Naive thymus-derived CD8-positive, alpha-beta T cell (primary cell): ENCODE measurements around the gene UBR3. TPM values are rescaled to one million over a fixed set of nuclear protein-coding genes. Genes with fewer than 3 reads are reported as not detected.
A peak's percentile ranks its signal among the peaks of the same experiment; 100 is the strongest.

Source experiments
- ATAC-seq, 2 donors: fragments of 150-1000 bp; cut with Tn5 transposase in 1 of 2; sonication (Bioruptor Pico), chemical (Tn5 transposase) in 1 of 2; 1 replicate in 1 of 2; 2 replicates in 1 of 2; pipeline ENCODE4 v1.10.0; 2021; ENCODE audit warnings: mild to moderate bottlenecking in 2 of 2, moderate library complexity in 2 of 2
- POLR2A ChIA-PET: fragments of 350-600 bp; sonication (Branson Sonifier 250); formaldehyde crosslinking; loops from one replicate; lab custom pipeline; 2021; ENCODE audit warnings: antibody characterized with exemption; lab: Charles Lee
- DNase-seq, 10 donors: peaks; one replicate each; pipeline versions ENCODE4 v3.0.0 to v3.0.0-alpha.2; 2020 to 2022
- H3K27ac Mint-ChIP-seq, 10 donors: one replicate each; pipeline ENCODE4 v1.8.0; 2020 to 2022; ENCODE audit warnings: mild to moderate bottlenecking in 10 of 10, mixed read lengths in 10 of 10, moderate library complexity in 4 of 10, inconsistent platforms in 1 of 10
- H3K27me3 Mint-ChIP-seq, 5 donors: one replicate each; pipeline ENCODE4 v1.8.0; 2021 to 2022; ENCODE audit warnings: mixed read lengths in 5 of 5
- H3K36me3 Mint-ChIP-seq, 3 donors: one replicate each; pipeline ENCODE4 v1.8.0; 2020 to 2022; ENCODE audit warnings: mixed read lengths in 3 of 3, mild to moderate bottlenecking in 2 of 3, inconsistent platforms in 1 of 3
- H3K4me1 Mint-ChIP-seq, 4 donors: one replicate each; pipeline ENCODE4 v1.8.0; 2021 to 2022; ENCODE audit warnings: mixed read lengths in 4 of 4
- H3K4me3 Mint-ChIP-seq, 10 donors: one replicate each; pipeline ENCODE4 v1.8.0; 2020 to 2022; ENCODE audit warnings: mild to moderate bottlenecking in 10 of 10, mixed read lengths in 10 of 10, moderate library complexity in 6 of 10, inconsistent platforms in 1 of 10
- H3K9me3 Mint-ChIP-seq, 9 donors: one replicate each; pipeline ENCODE4 v1.8.0; 2020 to 2022; ENCODE audit warnings: mixed read lengths in 9 of 9, mild to moderate bottlenecking in 3 of 9, inconsistent platforms in 1 of 9, moderate library complexity in 1 of 9
- polyA plus RNA-seq, 3 donors: library from polyadenylated mRNA; unstranded; fragments of 300-500 nt; fragmentation: Illumina TruSeq; gene quantifications; one replicate each; pipeline ENCODE4 v1.2.3, GENCODE V29; 2021
- total RNA-seq, 8 experiments: library from RNA in 2 of 8; stranded (reverse) in 2 of 8; gene quantifications; one replicate each; pipeline ENCODE4 v1.2.3 and lab custom pipeline; 2021 to 2026

The UBR3 gene
- total RNA-seq = 10 to 100 TPM; 43.3 to 43.5 TPM
- polyA plus RNA-seq = 10 to 100 TPM in 1 of 3 donors, 1 to 10 TPM in 2; 6.8 to 11.6 (median 7.5) TPM
- 56.8 to 105 (median 99.5) reads per million in 6 experiments for total RNA-seq (lab: John Stamatoyannopoulos, UW)

DNA sequence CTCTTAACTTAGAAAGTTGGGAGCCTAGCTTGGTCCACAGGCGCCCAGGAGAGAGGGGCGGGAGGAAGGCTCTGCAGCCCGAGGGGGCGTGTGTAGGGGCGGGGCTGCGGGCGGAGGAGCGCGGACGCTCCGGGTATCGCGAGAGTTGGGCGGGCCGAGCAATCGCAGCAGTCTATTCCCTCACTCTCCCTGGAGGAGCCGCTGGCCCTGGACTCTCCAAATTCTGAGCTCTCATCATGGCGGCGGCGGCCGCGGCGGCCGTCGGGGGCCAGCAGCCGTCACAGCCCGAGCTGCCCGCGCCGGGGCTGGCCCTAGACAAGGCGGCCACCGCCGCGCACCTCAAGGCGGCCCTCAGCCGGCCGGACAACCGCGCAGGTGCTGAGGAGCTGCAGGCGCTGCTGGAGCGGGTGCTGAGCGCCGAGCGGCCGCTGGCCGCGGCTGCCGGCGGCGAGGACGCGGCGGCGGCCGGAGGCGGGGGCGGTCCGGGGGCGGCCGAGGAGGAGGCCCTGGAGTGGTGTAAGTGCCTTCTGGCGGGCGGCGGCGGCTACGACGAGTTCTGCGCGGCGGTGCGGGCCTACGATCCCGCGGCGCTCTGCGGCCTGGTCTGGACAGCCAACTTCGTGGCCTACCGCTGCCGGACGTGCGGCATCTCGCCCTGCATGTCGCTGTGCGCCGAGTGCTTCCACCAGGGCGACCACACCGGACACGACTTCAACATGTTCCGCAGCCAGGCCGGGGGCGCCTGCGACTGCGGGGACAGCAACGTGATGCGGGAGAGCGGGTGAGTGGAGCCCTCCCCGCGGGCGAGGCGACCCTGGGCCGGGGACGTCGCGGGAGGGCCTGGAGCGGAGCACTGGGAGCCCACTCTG lies at the start of gene UBR3:
Gene UBR3, plus strand, starts transcription at position 183 of the 869 bp plus-strand sequence. Its CDS starts 54 bp downstream, at position 237.
- peak within 1 kb of the TSS; percentile 79 to 97 (median 91) for H3K27ac Mint-ChIP-seq
- H3K9me3 Mint-ChIP-seq = no peaks in the 10 kb centered on the region
- ATAC-seq (peak; percentile 76 to 78), DNase-seq (peak; percentile 81 to 92 (median 88))
- H3K36me3 Mint-ChIP-seq = peaks cover 0 to 21% (median 0%) of the 10 kb centered on the region in 3 donors
- H3K27me3 Mint-ChIP-seq = no peaks in the 10 kb centered on the region
- H3K4me3 Mint-ChIP-seq = peak within 1 kb of the TSS; percentile 88 to 100 (median 97)
- peaks cover 39 to 74% (median 68%) of the 10 kb centered on the region in 4 donors for H3K4me1 Mint-ChIP-seq
- POLR2A ChIA-PET = interaction anchor here (1.0 to 2.7 kb wide), 4 partner anchors 9 to 29 kb away, joined by 3 to 14 read pairs (median 5); partner anchors contain the start of gene SSB

- no peak overlapping the region for H3K4me3 Mint-ChIP-seq
- H3K9me3 Mint-ChIP-seq = no peaks in the 10 kb centered on the region
- POLR2A ChIA-PET = no interaction called here
- H3K27ac Mint-ChIP-seq = no peak overlapping the region
- DNase-seq (no peak), ATAC-seq (no peak)
- peaks cover 0 to 2% (median 0%) of the 10 kb centered on the region in 4 donors for H3K4me1 Mint-ChIP-seq
- peaks cover 0 to 6% (median 2%) of the 10 kb centered on the region in 5 donors for H3K27me3 Mint-ChIP-seq
- no peaks in the 10 kb centered on the region for H3K36me3 Mint-ChIP-seq
Observed at GRCh38 chr2:169778446-169778845, 48.8 kb upstream of the UBR3 start.

GRCh38 chr2:169781249-169782013 lies 45.8 kb upstream of the UBR3 start:
- Mint-ChIP-seq H3K4me1 (no peaks in the 10 kb centered on the region), H3K4me3 (no peak overlapping the region)

GRCh38 chr2:169782513-169782912 lies 44.7 kb upstream of the UBR3 start:
- Mint-ChIP-seq H3K4me3 (no peak overlapping the region), H3K36me3 (no peaks in the 10 kb centered on the region), H3K4me1 (no peaks in the 10 kb centered on the region), H3K27me3 (peaks cover 0 to 8% (median 2%) of the 10 kb centered on the region in 5 donors), H3K27ac (no peak overlapping the region), H3K9me3 (no peaks in the 10 kb centered on the region)
- DNase-seq (no peak), ATAC-seq (no peak)
- POLR2A ChIA-PET = no interaction called here

More at GRCh38 chr2:169781249-169782013, 45.8 kb upstream of the UBR3 start:
- DNase-seq (no peak), ATAC-seq (no peak)
- Mint-ChIP-seq H3K27me3 (peaks cover 0 to 8% (median 2%) of the 10 kb centered on the region in 5 donors), H3K27ac (no peak overlapping the region), H3K36me3 (no peaks in the 10 kb centered on the region), H3K9me3 (no peaks in the 10 kb centered on the region)
- POLR2A ChIA-PET = interaction anchor here (0.6 kb wide), 1 partner anchor 136 kb away, joined by 3 read pairs; no protein-coding TSS in a partner anchor

- Mint-ChIP-seq H3K36me3 (no peaks in the 10 kb centered on the region), H3K4me1 (peaks cover 3 to 7% (median 5%) of the 10 kb centered on the region in 4 donors), H3K9me3 (no peaks in the 10 kb centered on the region), H3K27me3 (peaks cover 10 to 28% (median 14%) of the 10 kb centered on the region in 5 donors), H3K4me3 (no peak overlapping the region), H3K27ac (no peak overlapping the region)
- POLR2A ChIA-PET = no interaction called here
- DNase-seq (no peak), ATAC-seq (no peak)
Observed at GRCh38 chr2:169790581-169790980, 36.7 kb upstream of the UBR3 start.

GRCh38 chr2:169795181-169795580 lies 32.1 kb upstream of the UBR3 start:
- Mint-ChIP-seq H3K27ac (no peak overlapping the region), H3K4me3 (no peak overlapping the region), H3K9me3 (no peaks in the 10 kb centered on the region), H3K36me3 (no peaks in the 10 kb centered on the region), H3K4me1 (peaks cover 0 to 17% (median 4%) of the 10 kb centered on the region in 4 donors), H3K27me3 (peaks cover 0 to 3% (median under 1%) of the 10 kb centered on the region in 5 donors)
- DNase-seq = no peak
- no peak for ATAC-seq
- POLR2A ChIA-PET = no interaction called here

DNA sequence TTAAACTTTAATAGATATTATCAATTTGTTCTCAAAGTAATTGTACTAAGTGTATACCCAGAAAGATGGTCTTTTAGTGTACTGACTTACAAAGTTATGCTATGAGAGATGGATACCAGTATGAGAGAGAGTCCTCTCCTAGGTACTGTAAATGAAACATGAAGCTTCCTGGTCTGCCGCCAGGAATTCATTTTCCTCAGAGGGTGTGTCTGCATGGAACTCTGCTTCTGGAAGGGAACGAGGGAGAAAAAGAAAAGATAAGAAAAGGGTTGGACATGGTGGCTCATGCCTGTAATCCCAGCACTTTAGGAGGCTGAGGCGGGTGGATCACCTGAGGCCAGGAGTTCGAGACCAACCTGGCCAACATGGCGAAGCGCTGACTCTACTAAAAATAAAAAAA lies 30.8 kb upstream of the UBR3 start:
- H3K27me3 Mint-ChIP-seq = peaks cover 0 to 2% (median 0%) of the 10 kb centered on the region in 5 donors
- POLR2A ChIA-PET = no interaction called here
- H3K4me1 Mint-ChIP-seq = peaks cover 0 to 27% (median 9%) of the 10 kb centered on the region in 4 donors
- H3K27ac Mint-ChIP-seq = peak overlapping the region in 3 of 10 donors; percentile 7 to 35 (median 25)
- H3K4me3 Mint-ChIP-seq = peak overlapping the region in 2 of 10 donors; percentile 23 to 42
- H3K9me3 Mint-ChIP-seq = no peaks in the 10 kb centered on the region
- H3K36me3 Mint-ChIP-seq = peaks cover 0 to 3% (median 0%) of the 10 kb centered on the region in 3 donors
- no peak for DNase-seq
- ATAC-seq = no peak

- POLR2A ChIA-PET = interaction anchor here (0.6 kb wide), 1 partner anchor 27 kb away, joined by 4 read pairs; the partner anchor contains the start of gene METTL5
- Mint-ChIP-seq H3K27ac (peak overlapping the region in 9 of 10 donors; percentile 33 to 92 (median 69)), H3K4me1 (peaks cover 7 to 36% (median 17%) of the 10 kb centered on the region in 4 donors), H3K4me3 (peak overlapping the region; percentile 19 to 84 (median 48)), H3K36me3 (peaks cover 0 to 14% (median 0%) of the 10 kb centered on the region in 3 donors), H3K27me3 (peaks cover 0 to 2% (median 0%) of the 10 kb centered on the region in 5 donors), H3K9me3 (no peaks in the 10 kb centered on the region)
- DNase-seq (no peak), ATAC-seq (no peak)
Observed at GRCh38 chr2:169797601-169798000, 29.7 kb upstream of the UBR3 start.

GRCh38 chr2:169798397-169798717 lies 28.9 kb upstream of the UBR3 start:
- peak overlapping the region; percentile 83 to 96 (median 90) for H3K4me3 Mint-ChIP-seq
- peaks cover 0 to 18% (median 0%) of the 10 kb centered on the region in 3 donors for H3K36me3 Mint-ChIP-seq
- peaks cover 0 to 2% (median 0%) of the 10 kb centered on the region in 5 donors for H3K27me3 Mint-ChIP-seq

DNA sequence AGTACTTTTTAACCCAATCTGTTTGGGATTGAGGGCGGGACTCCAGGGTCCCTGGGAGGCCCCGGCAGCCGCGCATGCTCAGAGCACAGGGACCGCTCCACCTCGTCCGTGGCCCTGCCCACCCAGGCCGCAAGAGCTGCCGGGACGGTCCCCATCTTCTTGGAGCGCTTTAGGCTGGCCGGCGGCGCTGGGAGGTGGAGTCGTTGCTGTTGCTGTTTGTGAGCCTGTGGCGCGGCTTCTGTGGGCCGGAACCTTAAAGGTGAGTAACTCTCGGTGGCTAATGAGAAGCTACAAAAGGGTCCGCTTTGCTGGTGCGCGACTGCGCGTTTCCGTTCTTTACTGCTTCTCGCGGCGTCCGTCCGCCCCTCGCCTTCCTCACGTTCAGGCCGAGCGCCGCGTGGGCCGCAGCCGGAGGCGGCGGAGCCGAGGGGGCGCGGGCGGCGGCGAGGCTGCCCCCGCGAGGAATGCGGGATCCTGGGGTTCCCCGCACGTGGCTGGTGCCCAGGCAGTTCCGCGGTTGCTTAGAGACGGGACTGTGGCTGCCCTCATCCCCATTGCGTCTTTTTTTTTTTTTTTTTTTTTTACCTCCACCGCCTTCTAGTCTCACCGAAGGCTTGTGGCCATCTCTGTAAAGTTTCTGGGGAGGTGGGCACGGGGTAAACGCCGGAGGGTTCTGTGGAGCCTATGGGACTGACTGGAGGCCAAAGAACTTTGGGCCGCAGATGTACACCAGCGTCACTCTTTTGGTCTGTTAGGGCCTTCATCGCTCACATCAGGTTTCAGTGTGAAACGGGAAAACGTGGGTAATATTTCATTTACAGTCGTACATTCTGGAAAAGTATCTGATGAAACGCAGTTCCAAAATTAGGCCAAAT lies 28.3 kb upstream of the UBR3 start, which contains the start of gene SSB:
Gene SSB, plus strand, starts transcription at position 154 of the 875 bp plus-strand sequence. CDS start 2,090 bp downstream, outside the sequence.
- peaks cover 0 to 2% (median 0%) of the 10 kb centered on the region in 5 donors for H3K27me3 Mint-ChIP-seq
- H3K9me3 Mint-ChIP-seq = no peaks in the 10 kb centered on the region
- H3K36me3 Mint-ChIP-seq = peaks cover 0 to 22% (median 0%) of the 10 kb centered on the region in 3 donors
- H3K4me1 Mint-ChIP-seq = peaks cover 7 to 40% (median 23%) of the 10 kb centered on the region in 4 donors
- DNase-seq (peak; percentile 81 to 96 (median 86)), ATAC-seq (peak; percentile 92 to 93)
- H3K27ac Mint-ChIP-seq = peak within 1 kb of the TSS; percentile 88 to 98 (median 96)
- POLR2A ChIA-PET = interaction anchor here (0.5 to 2.0 kb wide), 8 partner anchors 25 to 1887 kb away, joined by 3 to 14 read pairs (median 5); partner anchors contain the start of genes CFAP210, METTL5, PHOSPHO2 and PPIG
- H3K4me3 Mint-ChIP-seq = peak within 1 kb of the TSS; percentile 83 to 96 (median 90)

More at GRCh38 chr2:169798397-169798717, 28.9 kb upstream of the UBR3 start:
- DNase-seq (no peak), ATAC-seq (no peak)
- POLR2A ChIA-PET = interaction anchor here (0.5 to 2.0 kb wide), 6 partner anchors 26 to 1888 kb away, joined by 3 to 14 read pairs (median 7); partner anchors contain the start of genes CFAP210, METTL5, PHOSPHO2 and PPIG
- Mint-ChIP-seq H3K27ac (peak overlapping the region; percentile 84 to 98 (median 92)), H3K4me1 (peaks cover 7 to 40% (median 20%) of the 10 kb centered on the region in 4 donors), H3K9me3 (no peaks in the 10 kb centered on the region)

GRCh38 chr2:169803480-169803879 lies 23.8 kb upstream of the UBR3 start:
- H3K4me3 Mint-ChIP-seq = no peak overlapping the region
- no peaks in the 10 kb centered on the region for H3K9me3 Mint-ChIP-seq
- H3K4me1 Mint-ChIP-seq = peaks cover 7 to 39% (median 23%) of the 10 kb centered on the region in 4 donors
- no peak overlapping the region for H3K27ac Mint-ChIP-seq
- H3K36me3 Mint-ChIP-seq = peaks cover 0 to 58% (median 16%) of the 10 kb centered on the region in 3 donors
- no peaks in the 10 kb centered on the region for H3K27me3 Mint-ChIP-seq
- ATAC-seq (no peak), DNase-seq (no peak)
- POLR2A ChIA-PET = no interaction called here
